ENCODE data around the gene PEX11A.

The PEX11A gene

GRCh38 chr15:89656116-89656815, 34.3 kb downstream of the PEX11A start:
- in situ Hi-C loops (cut with MboI; ENCODE audit: low sequenced_read_pairs) = no loop called here

- in situ Hi-C loops (cut with MboI; ENCODE audit: low sequenced_read_pairs) = no loop called here
Measured at GRCh38 chr15:89654847-89655805, 35.4 kb downstream of the PEX11A start, which contains the start of gene KIF7. TSS of gene KIF7 (minus strand) at chr15:89655467. CDS start at chr15:89652930, 2,537 bp downstream.

GRCh38 chr15:89654301-89654761, 36.2 kb downstream of the PEX11A start:
- in situ Hi-C loops (cut with MboI; ENCODE audit: low sequenced_read_pairs) = no loop called here

- in situ Hi-C loops (cut with MboI; ENCODE audit: low sequenced_read_pairs) = no loop called here
Measured at GRCh38 chr15:89653578-89653977, 37.0 kb downstream of the PEX11A start.

- in situ Hi-C loops (cut with MboI; ENCODE audit: low sequenced_read_pairs) = no loop called here
Measured at GRCh38 chr15:89652666-89653065, 37.9 kb downstream of the PEX11A start.

- in situ Hi-C loops (cut with MboI; ENCODE audit: low sequenced_read_pairs) = no loop called here
Measured at GRCh38 chr15:89652131-89652530, 38.4 kb downstream of the PEX11A start.

- in situ Hi-C loops (cut with MboI; ENCODE audit: low sequenced_read_pairs) = no loop called here
Measured at GRCh38 chr15:89649716-89650115, 40.8 kb downstream of the PEX11A start.

- in situ Hi-C loops (cut with MboI; ENCODE audit: low sequenced_read_pairs) = no loop called here
Measured at GRCh38 chr15:89649013-89649625, 41.4 kb downstream of the PEX11A start.

- in situ Hi-C loops (cut with MboI; ENCODE audit: low sequenced_read_pairs) = no loop called here
Measured at GRCh38 chr15:89648106-89649012, 42.2 kb downstream of the PEX11A start.

- in situ Hi-C loops (cut with MboI; ENCODE audit: low sequenced_read_pairs) = no loop called here
Measured at GRCh38 chr15:89647191-89647851, 43.2 kb downstream of the PEX11A start.

- in situ Hi-C loops (cut with MboI; ENCODE audit: low sequenced_read_pairs) = no loop called here
Measured at GRCh38 chr15:89646416-89647141, 44.0 kb downstream of the PEX11A start.

GRCh38 chr15:89645680-89646079, 44.9 kb downstream of the PEX11A start:
- in situ Hi-C loops (cut with MboI; ENCODE audit: low sequenced_read_pairs) = no loop called here

GRCh38 chr15:89642106-89642505, 48.4 kb downstream of the PEX11A start:
- in situ Hi-C loops (cut with MboI; ENCODE audit: low sequenced_read_pairs) = no loop called here

GRCh38 chr15:89641053-89641452, 49.5 kb downstream of the PEX11A start:
- in situ Hi-C loops (cut with MboI; ENCODE audit: low sequenced_read_pairs) = no loop called here

GRCh38 chr15:89640245-89640644, 50.3 kb downstream of the PEX11A start:
- in situ Hi-C loops (cut with MboI; ENCODE audit: low sequenced_read_pairs) = no loop called here

GRCh38 chr15:89633585-89633984, 57.0 kb downstream of the PEX11A start:
- in situ Hi-C loops (cut with MboI; ENCODE audit: low sequenced_read_pairs) = no loop called here

GRCh38 chr15:89632563-89633430, 57.8 kb downstream of the PEX11A start:
- in situ Hi-C loops (cut with MboI; ENCODE audit: low sequenced_read_pairs) = no loop called here

- in situ Hi-C loops (cut with MboI; ENCODE audit: low sequenced_read_pairs) = no loop called here
Measured at GRCh38 chr15:89631902-89632264, 58.7 kb downstream of the PEX11A start.

Data from HL-60/S4 treated with phorbol 12-myristate 13-acetate at 8.2 ng/mL for 4 days and 3 days (cell line).